ENCODE measurements around the gene SERP2.

Gene SERP2

DNA sequence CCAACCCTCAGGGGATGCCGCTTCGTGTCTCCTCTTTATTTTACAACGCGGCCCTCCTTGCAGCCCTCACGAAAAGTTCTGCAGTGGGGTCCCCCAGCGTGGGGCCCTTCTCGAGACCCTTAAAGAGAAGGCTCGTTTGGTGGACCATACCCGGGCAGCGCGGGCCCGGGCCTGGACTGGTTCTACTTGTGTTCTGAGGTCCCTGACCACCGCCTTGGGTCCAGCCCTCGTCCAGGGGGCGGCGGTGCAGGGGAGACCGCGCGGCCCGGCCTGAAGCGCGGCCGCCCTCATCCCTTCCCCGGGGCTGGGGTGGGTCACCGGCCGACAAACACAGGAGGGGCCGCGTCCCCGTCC is 400 bp upstream of the SERP2 start:
- peak overlapping the region; percentile 75 to 83 for H3K4me3 ChIP-seq (ENCODE audit: low read length in 2 of 2)
- H3K36me3 ChIP-seq (ENCODE audit: control insufficient read depth in 2 of 2, insufficient read depth in 2 of 2, low read length in 2 of 2), result no peaks in the 10 kb centered on the region
- no peaks in the 10 kb centered on the region for H3K9me3 ChIP-seq (ENCODE audit: control insufficient read depth in 2 of 2, low read length in 2 of 2)
- H3K9ac ChIP-seq (ENCODE audit: low read length in 2 of 2), result peak overlapping the region; percentile 68 to 73
- H3K27me3 ChIP-seq (ENCODE audit: control insufficient read depth in 1 of 2, insufficient read depth in 2 of 2, low read length in 2 of 2), result no peaks in the 10 kb centered on the region
- H3K27ac ChIP-seq (ENCODE audit: low read length), result peak overlapping the region; percentile 46
- peaks cover 20% of the 10 kb centered on the region for H3K4me1 ChIP-seq (ENCODE audit: control insufficient read depth, insufficient read depth, low read length)

DNA sequence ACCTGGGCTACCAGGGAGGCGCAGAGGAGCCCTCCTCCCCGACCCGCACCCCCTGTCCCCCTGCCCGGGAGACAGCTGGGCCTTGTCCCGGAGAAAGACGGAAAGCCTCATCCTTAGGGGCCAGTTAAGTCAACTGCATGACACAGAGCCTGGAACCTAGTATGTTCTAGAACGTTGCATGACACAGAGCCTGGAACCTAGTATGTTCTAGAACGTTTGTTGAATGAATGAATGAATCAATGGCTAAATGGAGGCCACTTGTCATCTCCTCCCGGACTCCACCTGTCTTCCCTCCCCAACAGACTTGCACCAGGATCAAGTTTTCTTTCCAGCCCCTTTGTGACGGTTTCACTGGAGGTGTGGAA is 706 bp downstream of the SERP2 start:
- Histone ChIP-seq H3K36me3 (ENCODE audit: control insufficient read depth in 2 of 2, insufficient read depth in 2 of 2, low read length in 2 of 2) (no peaks in the 10 kb centered on the region), H3K4me1 (ENCODE audit: control insufficient read depth, insufficient read depth, low read length) (peaks cover 20% of the 10 kb centered on the region), H3K27ac (ENCODE audit: low read length) (peak overlapping the region; percentile 41), H3K27me3 (ENCODE audit: control insufficient read depth in 1 of 2, insufficient read depth in 2 of 2, low read length in 2 of 2) (no peaks in the 10 kb centered on the region), H3K4me3 (ENCODE audit: low read length in 2 of 2) (peak overlapping the region; percentile 75 to 83), H3K9ac (ENCODE audit: low read length in 2 of 2) (peak overlapping the region in 1 of 2 donors; percentile 21), H3K9me3 (ENCODE audit: control insufficient read depth in 2 of 2, low read length in 2 of 2) (no peaks in the 10 kb centered on the region)

GRCh38 chr13:44378277-44378676 is 4.7 kb downstream of the SERP2 start:
- Histone ChIP-seq H3K9ac (ENCODE audit: low read length in 2 of 2) (no peak overlapping the region), H3K36me3 (ENCODE audit: control insufficient read depth in 2 of 2, insufficient read depth in 2 of 2, low read length in 2 of 2) (peaks cover 3 to 5% of the 10 kb centered on the region in 2 donors), H3K4me1 (ENCODE audit: control insufficient read depth, insufficient read depth, low read length) (peaks cover 3% of the 10 kb centered on the region), H3K27me3 (ENCODE audit: control insufficient read depth in 1 of 2, insufficient read depth in 2 of 2, low read length in 2 of 2) (no peaks in the 10 kb centered on the region), H3K4me3 (ENCODE audit: low read length in 2 of 2) (no peak overlapping the region), H3K9me3 (ENCODE audit: control insufficient read depth in 2 of 2, low read length in 2 of 2) (no peaks in the 10 kb centered on the region), H3K27ac (ENCODE audit: low read length) (no peak overlapping the region)

DNA sequence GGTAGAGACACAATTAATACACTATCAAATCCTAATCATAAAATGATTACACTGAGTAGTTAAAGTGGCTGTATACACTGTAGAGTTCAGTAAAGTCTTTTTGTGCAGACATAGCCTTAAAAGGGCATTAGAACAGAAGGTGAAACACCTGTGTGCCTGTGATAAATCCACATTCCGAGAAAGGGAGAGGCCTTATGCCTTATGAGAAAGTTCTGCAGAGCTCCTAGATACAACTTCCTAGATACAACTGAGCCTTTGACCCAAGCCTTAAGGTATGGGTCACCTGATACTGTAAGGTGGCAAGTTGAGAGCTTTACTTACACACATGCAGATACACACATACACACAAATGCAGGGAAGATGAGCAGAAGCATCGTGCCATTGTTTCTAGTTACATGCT is 6.3 kb downstream of the SERP2 start:
- no peaks in the 10 kb centered on the region for H3K9me3 ChIP-seq (ENCODE audit: control insufficient read depth in 2 of 2, low read length in 2 of 2)
- H3K27me3 ChIP-seq (ENCODE audit: control insufficient read depth in 1 of 2, insufficient read depth in 2 of 2, low read length in 2 of 2), result no peaks in the 10 kb centered on the region
- H3K36me3 ChIP-seq (ENCODE audit: control insufficient read depth in 2 of 2, insufficient read depth in 2 of 2, low read length in 2 of 2), result peaks cover 3 to 5% of the 10 kb centered on the region in 2 donors
- no peaks in the 10 kb centered on the region for H3K4me1 ChIP-seq (ENCODE audit: control insufficient read depth, insufficient read depth, low read length)
- H3K27ac ChIP-seq (ENCODE audit: low read length), result no peak overlapping the region
- no peak overlapping the region for H3K4me3 ChIP-seq (ENCODE audit: low read length in 2 of 2)
- H3K9ac ChIP-seq (ENCODE audit: low read length in 2 of 2), result no peak overlapping the region

GRCh38 chr13:44380404-44381165 is 7.0 kb downstream of the SERP2 start:
- H3K9me3 ChIP-seq (ENCODE audit: control insufficient read depth in 2 of 2, low read length in 2 of 2), result no peaks in the 10 kb centered on the region
- no peaks in the 10 kb centered on the region for H3K27me3 ChIP-seq (ENCODE audit: control insufficient read depth in 1 of 2, insufficient read depth in 2 of 2, low read length in 2 of 2)
- no peak overlapping the region for H3K9ac ChIP-seq (ENCODE audit: low read length in 2 of 2)
- H3K4me1 ChIP-seq (ENCODE audit: control insufficient read depth, insufficient read depth, low read length), result no peaks in the 10 kb centered on the region
- no peak overlapping the region for H3K27ac ChIP-seq (ENCODE audit: low read length)
- no peak overlapping the region for H3K4me3 ChIP-seq (ENCODE audit: low read length in 2 of 2)
- H3K36me3 ChIP-seq (ENCODE audit: control insufficient read depth in 2 of 2, insufficient read depth in 2 of 2, low read length in 2 of 2), result peaks cover 5 to 6% of the 10 kb centered on the region in 2 donors

- Histone ChIP-seq H3K27me3 (ENCODE audit: control insufficient read depth in 1 of 2, insufficient read depth in 2 of 2, low read length in 2 of 2) (no peaks in the 10 kb centered on the region), H3K36me3 (ENCODE audit: control insufficient read depth in 2 of 2, insufficient read depth in 2 of 2, low read length in 2 of 2) (peaks cover 5 to 10% of the 10 kb centered on the region in 2 donors), H3K9ac (ENCODE audit: low read length in 2 of 2) (no peak overlapping the region), H3K9me3 (ENCODE audit: control insufficient read depth in 2 of 2, low read length in 2 of 2) (no peaks in the 10 kb centered on the region), H3K27ac (ENCODE audit: low read length) (no peak overlapping the region), H3K4me1 (ENCODE audit: control insufficient read depth, insufficient read depth, low read length) (no peaks in the 10 kb centered on the region), H3K4me3 (ENCODE audit: low read length in 2 of 2) (no peak overlapping the region)
Measured at GRCh38 chr13:44382635-44383145, 9.1 kb downstream of the SERP2 start.

- no peaks in the 10 kb centered on the region for H3K27me3 ChIP-seq (ENCODE audit: control insufficient read depth in 1 of 2, insufficient read depth in 2 of 2, low read length in 2 of 2)
- H3K9me3 ChIP-seq (ENCODE audit: control insufficient read depth in 2 of 2, low read length in 2 of 2), result no peaks in the 10 kb centered on the region
- H3K36me3 ChIP-seq (ENCODE audit: control insufficient read depth in 2 of 2, insufficient read depth in 2 of 2, low read length in 2 of 2), result peaks cover 5 to 10% of the 10 kb centered on the region in 2 donors
- no peak overlapping the region for H3K27ac ChIP-seq (ENCODE audit: low read length)
- H3K9ac ChIP-seq (ENCODE audit: low read length in 2 of 2), result no peak overlapping the region
- H3K4me1 ChIP-seq (ENCODE audit: control insufficient read depth, insufficient read depth, low read length), result no peaks in the 10 kb centered on the region
- H3K4me3 ChIP-seq (ENCODE audit: low read length in 2 of 2), result no peak overlapping the region
Measured at GRCh38 chr13:44383945-44384344, 10.3 kb downstream of the SERP2 start.

GRCh38 chr13:44384778-44385177 is 11.2 kb downstream of the SERP2 start:
- Histone ChIP-seq H3K27me3 (ENCODE audit: control insufficient read depth in 1 of 2, insufficient read depth in 2 of 2, low read length in 2 of 2) (no peaks in the 10 kb centered on the region), H3K4me3 (ENCODE audit: low read length in 2 of 2) (no peak overlapping the region), H3K27ac (ENCODE audit: low read length) (no peak overlapping the region)

DNA sequence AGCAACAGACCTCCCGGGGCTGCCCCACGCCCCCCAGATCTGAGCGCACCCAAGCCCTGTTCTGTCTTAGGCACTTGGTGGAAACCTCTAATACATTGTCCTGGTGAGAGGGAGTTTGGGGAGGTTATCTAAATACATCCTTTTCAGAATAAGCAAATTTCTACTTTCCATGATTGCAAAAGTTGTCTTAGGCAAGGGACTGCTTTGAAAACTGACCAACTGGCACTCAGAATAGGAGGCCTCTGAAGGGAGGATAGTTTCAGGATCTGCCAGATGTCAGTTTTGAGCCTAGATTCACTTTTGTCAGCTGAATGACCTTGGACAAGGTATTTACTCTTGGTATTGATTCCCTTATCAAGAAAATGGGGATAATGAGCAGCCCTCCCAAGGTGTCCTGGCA is 11.8 kb downstream of the SERP2 start:
- Histone ChIP-seq H3K4me1 (ENCODE audit: control insufficient read depth, insufficient read depth, low read length) (no peaks in the 10 kb centered on the region), H3K36me3 (ENCODE audit: control insufficient read depth in 2 of 2, insufficient read depth in 2 of 2, low read length in 2 of 2) (peaks cover 0 to 7% of the 10 kb centered on the region in 2 donors), H3K4me3 (ENCODE audit: low read length in 2 of 2) (no peak overlapping the region), H3K27me3 (ENCODE audit: control insufficient read depth in 1 of 2, insufficient read depth in 2 of 2, low read length in 2 of 2) (no peaks in the 10 kb centered on the region), H3K9ac (ENCODE audit: low read length in 2 of 2) (no peak overlapping the region), H3K9me3 (ENCODE audit: control insufficient read depth in 2 of 2, low read length in 2 of 2) (no peaks in the 10 kb centered on the region), H3K27ac (ENCODE audit: low read length) (no peak overlapping the region)

More at GRCh38 chr13:44384778-44385177, 11.2 kb downstream of the SERP2 start:
- Histone ChIP-seq H3K4me1 (ENCODE audit: control insufficient read depth, insufficient read depth, low read length) (no peaks in the 10 kb centered on the region), H3K9ac (ENCODE audit: low read length in 2 of 2) (no peak overlapping the region), H3K9me3 (ENCODE audit: control insufficient read depth in 2 of 2, low read length in 2 of 2) (no peaks in the 10 kb centered on the region), H3K36me3 (ENCODE audit: control insufficient read depth in 2 of 2, insufficient read depth in 2 of 2, low read length in 2 of 2) (peaks cover 3 to 10% of the 10 kb centered on the region in 2 donors)

DNA sequence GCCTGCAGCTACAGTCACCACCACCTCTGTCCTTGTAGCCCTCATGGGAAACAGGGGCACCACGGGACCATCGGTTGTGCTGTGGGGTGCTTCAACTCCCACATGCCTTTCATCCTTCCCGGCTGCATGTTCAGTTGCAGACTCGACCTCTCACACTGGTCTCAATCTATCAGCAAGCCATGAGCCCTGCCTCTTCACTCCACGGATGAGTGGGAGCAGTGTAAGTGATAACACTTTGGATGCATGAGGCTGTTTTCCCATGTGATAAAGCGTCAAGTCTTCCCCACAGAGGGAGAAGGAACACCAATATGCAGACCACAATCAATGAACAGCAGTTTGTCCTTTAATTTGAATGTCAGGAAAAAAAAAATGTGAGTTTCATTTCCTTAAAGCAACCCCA is 12.2 kb downstream of the SERP2 start:
- Histone ChIP-seq H3K36me3 (ENCODE audit: control insufficient read depth in 2 of 2, insufficient read depth in 2 of 2, low read length in 2 of 2) (peaks cover 0 to 7% of the 10 kb centered on the region in 2 donors), H3K27ac (ENCODE audit: low read length) (no peak overlapping the region), H3K9me3 (ENCODE audit: control insufficient read depth in 2 of 2, low read length in 2 of 2) (no peaks in the 10 kb centered on the region), H3K27me3 (ENCODE audit: control insufficient read depth in 1 of 2, insufficient read depth in 2 of 2, low read length in 2 of 2) (no peaks in the 10 kb centered on the region), H3K4me3 (ENCODE audit: low read length in 2 of 2) (no peak overlapping the region), H3K4me1 (ENCODE audit: control insufficient read depth, insufficient read depth, low read length) (no peaks in the 10 kb centered on the region), H3K9ac (ENCODE audit: low read length in 2 of 2) (no peak overlapping the region)

DNA sequence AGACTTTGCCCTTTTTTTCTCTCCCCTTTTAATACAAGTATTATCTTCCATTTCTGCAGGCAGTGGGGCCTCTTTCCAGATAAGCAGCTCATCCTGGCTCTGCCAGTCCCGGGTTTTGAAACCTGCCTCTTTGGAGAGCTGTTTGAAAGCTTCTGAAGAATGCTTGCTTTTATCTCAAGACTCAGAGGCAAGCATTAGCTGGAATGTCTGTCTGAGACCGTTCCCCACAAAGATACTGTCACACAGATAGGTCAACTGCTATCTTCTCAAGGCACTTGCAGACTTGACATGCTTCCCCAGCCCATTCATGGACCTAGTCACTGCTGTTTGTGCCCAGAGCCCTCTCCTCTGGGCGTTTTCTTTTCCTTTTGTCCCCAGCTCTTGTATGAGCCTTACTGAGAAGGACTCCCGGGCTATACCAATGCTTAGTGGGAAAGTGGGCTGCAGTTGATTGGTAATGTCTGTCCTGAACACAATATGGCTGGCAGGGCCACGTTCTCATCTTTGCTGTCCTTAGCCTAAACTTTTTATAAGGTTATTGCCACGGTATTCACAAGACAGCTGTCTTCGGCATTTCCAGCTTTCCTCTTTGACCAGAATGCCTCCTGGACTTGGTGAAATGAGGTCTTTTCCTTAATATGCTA is 13.4 kb downstream of the SERP2 start:
- no peaks in the 10 kb centered on the region for H3K4me1 ChIP-seq (ENCODE audit: control insufficient read depth, insufficient read depth, low read length)
- no peak overlapping the region for H3K4me3 ChIP-seq (ENCODE audit: low read length in 2 of 2)
- H3K27ac ChIP-seq (ENCODE audit: low read length), result no peak overlapping the region
- no peak overlapping the region for H3K9ac ChIP-seq (ENCODE audit: low read length in 2 of 2)
- no peaks in the 10 kb centered on the region for H3K9me3 ChIP-seq (ENCODE audit: control insufficient read depth in 2 of 2, low read length in 2 of 2)
- H3K36me3 ChIP-seq (ENCODE audit: control insufficient read depth in 2 of 2, insufficient read depth in 2 of 2, low read length in 2 of 2), result peaks cover 0 to 7% of the 10 kb centered on the region in 2 donors
- H3K27me3 ChIP-seq (ENCODE audit: control insufficient read depth in 1 of 2, insufficient read depth in 2 of 2, low read length in 2 of 2), result no peaks in the 10 kb centered on the region

Measured in stomach smooth muscle (tissue), 2 donors.